ENCODE measurements around the gene KAZN.

KAZN gene

DNA sequence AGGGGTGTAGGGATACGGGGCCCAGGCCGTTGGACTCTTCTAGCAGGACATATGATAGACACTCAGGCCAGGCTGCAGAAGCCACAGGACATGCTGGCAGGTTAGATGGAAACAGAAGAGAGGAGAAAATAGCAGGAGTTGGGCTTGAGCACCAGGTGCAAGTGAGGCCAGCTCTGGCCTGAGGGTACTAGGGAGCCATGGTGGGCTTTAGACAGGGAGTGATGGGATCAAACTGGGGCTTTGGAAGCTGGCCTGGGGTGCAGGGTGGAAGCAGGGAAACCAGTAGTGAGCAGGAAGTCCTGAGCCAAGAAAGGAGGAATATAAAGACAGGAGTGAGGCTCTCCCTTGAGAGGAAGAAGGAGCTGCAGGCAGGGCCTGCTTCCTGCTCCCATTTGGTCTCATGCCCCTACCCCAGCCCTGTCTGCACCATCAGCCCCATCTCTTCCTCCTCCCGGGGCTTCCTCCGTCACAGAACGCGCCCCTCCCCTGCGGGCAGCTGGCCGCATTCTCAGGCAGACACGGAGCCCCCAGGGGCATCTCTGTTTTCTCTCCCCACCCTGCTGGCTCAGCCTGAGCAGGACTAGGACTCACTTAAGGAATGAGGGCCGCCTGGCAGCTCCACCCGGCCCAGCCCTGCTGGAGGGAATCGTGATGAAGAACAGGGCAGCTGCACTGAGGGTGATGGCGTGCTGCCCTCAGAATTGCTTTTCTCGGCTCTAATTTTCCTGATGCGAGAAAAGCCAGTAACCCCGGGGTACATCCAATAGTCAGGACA lies 389.5 kb downstream of the KAZN start:
- peak; percentile 40 for DNase-seq (ENCODE audit: low spot score)

DNA sequence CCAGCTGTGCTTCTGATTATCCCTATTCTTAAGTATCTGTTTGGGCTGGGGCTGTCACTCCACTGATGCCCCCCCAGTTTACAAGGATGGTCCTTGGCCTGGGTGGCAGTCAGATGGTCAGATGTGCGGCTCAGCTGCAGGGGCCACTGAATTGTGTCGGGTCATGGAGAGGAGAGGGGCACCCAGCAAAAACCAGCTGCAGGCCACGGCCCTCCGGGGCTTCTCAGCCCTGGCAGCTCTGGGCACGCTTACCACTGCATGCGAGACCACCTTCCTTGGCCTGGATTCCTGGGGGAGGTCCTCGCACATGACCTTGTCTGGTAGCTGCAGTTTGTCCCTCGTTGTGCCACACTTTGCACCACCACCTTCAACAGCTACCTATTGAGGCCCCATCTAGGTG lies 390.2 kb downstream of the KAZN start:
- DNase-seq (ENCODE audit: low spot score) = no peak

DNA sequence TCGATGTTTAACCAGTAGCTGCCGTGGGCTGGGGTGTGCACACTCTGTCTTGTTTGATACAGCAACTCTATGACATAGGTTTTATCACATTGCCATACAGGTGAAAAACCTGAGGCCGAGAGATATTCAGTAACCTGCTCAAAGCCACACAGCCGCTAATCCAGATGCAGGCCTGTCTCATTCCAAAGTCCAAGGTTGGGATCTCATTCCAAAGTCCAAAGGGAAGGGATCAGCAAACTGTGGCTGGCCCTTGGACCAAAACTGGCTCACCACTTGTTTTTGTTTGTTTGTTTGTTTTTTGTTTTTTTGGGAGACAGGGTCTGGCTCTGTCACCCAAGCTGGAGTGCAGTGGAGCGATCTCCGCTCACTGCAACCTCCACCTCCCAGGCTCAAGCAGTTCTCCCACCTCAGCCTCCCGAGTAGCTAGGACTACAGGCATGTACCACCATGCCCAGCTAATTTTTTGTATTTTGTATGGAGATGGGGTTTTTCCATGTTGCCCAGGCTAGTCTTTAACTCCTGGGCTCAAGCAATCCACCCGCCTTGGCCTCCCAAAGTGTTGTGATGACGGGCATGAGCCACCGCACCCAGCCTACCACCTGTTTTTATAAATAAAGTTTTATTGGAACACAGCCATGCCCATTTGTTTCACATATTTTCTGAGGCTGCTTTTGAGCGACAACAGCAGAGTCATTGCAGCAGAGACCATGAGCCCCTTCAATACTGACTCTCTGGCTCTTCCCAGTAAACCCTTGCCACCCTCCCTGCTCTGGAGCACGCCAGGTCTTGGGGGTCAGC lies 391.6 kb downstream of the KAZN start:
- DNase-seq (ENCODE audit: low spot score) = no peak

DNA sequence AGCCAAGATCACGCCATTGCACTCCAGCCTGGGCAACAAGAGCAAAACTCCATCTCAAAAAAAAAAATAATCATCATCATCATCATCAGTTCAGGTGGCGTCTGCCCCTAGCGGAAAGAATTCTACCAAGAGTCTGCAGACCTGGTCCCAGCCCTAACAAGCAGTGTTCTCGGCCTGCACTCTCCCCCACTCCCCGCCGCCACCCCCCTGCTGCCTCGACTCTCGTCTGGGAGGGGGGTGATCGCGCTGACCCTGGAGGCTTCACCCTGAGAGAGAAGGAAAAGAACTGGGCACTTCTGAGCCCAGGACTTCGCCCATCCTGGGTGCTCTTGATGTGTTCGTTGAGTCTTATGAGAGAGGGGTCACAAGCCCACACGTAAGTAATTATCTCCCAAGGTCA lies 394.9 kb downstream of the KAZN start:
- no peak for DNase-seq (ENCODE audit: low spot score)

DNA sequence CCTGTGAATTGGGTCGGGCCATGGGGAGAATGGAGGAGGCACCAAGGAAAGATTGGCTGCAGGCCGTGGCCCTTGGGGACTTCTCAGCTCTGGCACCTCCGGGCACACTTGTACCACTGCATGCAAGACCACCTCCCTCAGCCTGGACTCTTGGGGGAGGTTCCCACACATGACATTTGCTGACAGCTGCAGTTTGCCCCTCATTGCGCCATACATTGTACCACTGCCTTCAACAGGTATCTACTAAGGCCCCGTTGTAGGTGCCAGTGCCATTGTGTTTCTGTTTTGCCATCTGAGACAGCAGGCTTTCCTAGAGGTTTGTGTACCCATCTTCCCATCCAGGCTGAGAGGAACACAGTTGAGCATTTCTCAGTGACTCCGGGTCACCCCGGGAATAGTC lies 395.7 kb downstream of the KAZN start:
- no peak for DNase-seq (ENCODE audit: low spot score)

DNA sequence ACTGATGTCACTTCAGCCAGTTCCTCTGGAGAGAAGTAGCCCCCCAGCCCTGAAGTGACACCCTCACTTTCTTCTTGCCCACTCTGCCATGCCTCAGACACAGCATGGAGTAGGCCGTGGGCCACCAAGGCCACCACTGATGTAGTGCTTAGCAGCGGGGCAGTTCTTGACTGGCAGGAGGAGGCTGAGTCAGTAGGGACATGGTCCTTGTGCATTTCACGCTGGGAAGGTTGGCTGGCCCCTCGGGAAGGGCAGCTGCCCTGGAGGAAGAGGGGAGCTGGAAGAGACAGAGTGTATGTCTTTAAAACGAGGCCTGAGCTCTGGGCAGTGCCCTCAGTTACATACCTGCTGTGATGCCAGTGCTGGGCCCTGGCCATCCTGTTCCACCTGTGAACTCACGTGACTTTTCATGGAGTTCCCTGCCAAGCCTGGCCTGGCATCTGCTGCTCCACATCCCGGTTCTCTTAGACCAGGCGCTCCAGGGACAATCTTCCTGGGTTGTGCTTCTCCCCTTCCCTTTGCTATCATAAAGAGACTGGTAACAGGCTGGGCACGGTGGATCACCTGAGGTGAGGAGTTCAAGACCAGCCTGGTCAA lies 396.5 kb downstream of the KAZN start:
- DNase-seq (ENCODE audit: low spot score) = no peak

DNA sequence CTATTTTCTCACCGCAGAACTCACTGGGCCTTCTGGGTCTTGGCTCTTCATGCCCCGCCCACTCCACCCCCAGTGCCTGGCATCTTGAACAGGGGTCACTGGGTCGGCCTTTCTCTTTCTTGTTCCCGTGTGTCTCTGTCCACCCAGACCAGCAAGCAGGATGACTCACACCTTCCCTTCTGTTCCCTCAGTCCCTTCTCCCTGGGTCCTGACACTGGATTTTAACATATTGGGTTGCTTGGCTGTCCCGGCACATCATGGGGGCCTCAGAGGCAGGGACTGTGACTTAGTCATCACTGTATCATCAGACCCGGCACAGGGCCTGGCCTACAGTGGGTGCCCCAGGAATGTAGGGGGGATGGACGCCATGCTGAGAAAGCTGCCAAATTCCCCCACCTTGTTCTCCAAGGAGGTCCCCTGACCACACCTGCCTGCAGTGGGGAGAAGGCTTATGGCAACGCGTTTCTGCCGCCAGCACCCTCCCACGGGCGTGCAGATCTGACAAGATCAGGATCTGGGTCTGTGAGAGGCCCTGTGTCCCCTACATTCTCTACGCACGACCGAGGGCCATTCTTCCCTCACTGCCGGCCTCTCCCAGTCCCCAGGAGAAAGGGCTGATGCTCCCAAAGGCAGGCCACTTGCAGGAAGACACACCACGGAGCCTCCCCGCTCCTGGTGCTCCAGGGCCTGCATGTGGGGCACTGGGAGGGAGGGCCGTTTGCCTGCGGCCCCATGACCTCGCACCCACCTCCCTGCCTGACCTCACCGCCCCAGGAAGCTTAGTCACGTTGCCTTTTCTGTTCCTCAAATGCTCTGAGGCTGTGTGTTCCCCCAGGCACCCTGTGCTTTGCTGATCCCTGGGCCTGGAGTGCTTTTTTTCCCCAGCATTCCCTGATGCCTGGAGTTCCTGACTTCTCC lies 397.9 kb downstream of the KAZN start:
- peak; percentile 94 for DNase-seq (ENCODE audit: low spot score)

DNA sequence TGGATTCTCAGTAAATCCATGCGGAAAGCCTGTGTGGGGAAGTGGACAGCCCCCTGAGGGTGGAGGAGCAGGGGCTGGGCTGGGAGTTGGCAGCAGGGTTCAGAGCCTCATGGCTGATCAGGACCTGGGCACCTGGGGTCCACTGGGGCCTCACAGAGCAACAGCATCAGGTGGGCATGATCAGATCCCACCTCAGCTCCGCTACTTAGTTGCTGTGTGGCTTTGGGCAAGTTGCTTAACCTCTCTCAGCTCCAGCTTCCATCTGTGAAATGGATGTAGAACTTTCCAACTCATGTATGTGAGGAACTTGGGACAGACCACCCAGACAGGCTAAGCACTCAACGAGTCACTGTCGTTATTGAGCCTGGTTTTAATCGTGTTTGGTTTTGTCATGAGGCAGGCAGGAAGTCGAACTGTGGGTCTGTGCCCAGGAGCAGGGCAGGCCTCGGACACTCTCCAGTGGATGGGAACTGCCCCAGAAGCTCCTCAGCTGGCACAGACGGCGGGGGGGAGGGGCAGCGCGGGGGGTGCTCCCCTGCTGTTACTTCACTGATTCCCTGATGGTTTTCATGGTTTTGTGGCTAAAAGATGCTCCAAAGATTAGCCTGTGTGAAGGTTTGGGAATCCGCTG lies 399.3 kb downstream of the KAZN start:
- peak; percentile 29 for DNase-seq (ENCODE audit: low spot score)

DNA sequence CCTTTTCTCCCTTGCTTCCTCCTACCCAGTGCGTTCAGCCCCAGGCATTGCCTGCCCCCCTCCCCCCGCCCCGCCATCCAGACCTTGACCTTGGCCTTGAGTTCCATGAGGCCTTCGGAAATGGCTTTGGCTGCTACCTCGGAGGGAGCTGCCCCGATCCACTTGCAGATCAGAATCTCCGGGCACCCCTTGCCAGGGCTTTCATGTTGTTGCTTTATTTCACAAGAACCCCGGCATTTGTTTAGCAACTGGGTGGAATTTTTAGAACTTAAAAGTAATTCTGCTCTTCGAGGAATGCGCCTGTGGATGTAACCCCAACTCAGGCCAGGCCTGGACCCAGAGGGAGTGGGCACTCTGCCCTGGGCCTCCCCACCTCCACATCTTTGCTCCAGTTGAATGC lies 401.0 kb downstream of the KAZN start:
- no peak for DNase-seq (ENCODE audit: low spot score)

DNA sequence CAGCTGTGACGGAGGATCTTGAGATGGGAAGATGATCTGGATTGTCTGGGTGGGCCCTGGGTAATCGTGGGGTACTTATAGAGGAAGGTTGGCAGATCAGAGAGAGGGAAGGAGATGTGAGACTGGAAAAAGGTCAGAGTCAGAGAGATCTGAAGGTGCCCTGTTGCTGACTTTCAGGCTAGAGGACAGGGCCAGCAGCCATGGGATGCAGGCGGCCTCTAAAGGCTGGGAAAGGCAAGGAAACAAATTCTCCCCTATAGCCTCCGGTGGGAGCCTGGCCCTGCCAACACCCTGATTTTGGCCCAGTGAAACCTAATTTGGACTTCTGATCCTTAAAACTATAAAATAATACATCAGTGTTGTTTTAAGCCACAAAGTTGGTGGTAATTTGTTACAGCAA lies 401.5 kb downstream of the KAZN start:
- no peak for DNase-seq (ENCODE audit: low spot score)

DNA sequence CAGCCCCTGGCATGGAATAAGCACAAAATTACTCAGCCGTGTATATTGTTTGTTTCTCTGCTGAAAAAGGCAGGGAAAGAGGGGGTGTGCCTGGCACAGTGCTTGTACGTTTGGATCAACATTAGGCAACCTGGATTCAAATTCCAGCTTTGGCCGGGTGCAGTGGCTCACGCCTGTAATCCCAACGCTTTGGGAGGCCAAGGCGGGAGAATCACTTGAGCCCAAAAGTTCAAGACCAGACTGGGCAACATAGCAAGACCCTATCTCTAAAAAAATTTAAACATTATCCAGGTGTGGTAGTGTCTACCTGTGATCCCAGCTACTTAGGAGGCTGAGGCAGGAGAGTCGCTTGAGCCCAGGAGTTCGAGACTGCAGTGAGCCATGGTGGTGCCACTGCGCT lies 402.2 kb downstream of the KAZN start:
- DNase-seq (ENCODE audit: low spot score) = no peak

DNA sequence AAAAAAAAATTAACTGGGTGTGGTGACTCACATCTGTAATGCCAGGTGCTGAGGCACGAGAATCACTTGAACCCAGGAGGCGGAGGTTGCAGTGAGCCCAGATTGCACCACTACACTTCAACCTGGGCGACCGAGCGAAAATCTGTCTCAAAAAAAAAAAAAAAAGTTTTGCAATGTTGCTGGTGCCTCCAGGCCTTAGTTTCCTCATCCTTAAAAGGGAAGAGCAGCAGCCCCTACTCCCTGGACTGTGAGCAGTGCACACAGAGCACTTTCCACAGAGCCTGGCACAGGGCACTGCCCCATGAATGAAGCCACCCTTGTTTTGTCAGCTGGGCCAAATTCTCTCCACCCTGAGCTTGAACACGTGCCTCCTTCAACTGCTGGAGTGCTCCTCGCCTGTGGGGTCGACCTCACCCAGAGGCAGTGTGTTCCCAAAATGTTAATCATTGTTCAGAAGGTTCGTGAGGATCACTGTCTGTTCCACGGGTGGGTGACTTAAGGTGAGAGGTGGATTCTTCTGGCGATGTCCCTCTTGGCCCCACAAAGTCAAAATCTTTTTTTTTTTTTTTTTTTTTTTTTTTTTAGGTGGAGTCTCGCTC lies 402.9 kb downstream of the KAZN start:
- no peak for DNase-seq (ENCODE audit: low spot score)

DNA sequence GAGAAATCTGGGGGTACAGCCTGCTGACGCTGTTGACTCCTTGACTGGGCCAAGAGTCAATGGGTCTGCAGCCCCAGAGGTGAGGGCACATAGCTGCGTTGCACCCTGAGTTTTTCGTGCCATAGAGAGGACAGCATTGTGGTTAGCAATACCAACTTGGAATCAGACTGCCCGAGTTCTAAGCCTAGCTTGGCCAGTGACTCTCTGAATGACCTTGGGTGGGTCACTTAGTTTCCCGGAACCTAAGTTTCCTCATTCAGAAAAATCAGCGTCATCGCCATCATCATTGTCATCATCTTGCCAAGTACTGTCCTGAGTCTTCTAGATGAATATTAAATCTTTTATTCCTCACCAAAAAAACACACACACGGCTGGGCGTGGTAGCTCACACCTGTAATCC lies 403.8 kb downstream of the KAZN start:
- DNase-seq (ENCODE audit: low spot score) = no peak

DNA sequence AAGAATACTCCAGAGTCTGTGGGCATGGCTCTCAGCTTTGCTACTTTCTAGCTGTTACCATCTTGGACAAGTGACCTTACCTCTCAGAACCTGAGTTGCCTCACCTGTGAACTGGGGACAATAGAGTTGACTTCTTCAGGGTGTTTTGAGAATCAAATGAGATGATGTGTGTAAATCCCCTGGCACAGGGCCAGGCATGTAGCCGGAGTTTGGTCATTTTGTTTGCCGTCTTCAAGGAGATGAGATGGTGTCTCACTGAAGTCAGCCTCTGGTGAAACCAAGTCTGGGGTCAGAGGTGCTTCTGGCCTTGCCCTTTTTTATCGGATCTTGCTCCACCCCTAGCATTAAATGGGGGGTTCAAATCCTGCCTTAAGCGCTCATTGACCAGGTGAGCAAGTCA lies 405.9 kb downstream of the KAZN start:
- no peak for DNase-seq (ENCODE audit: low spot score)

DNA sequence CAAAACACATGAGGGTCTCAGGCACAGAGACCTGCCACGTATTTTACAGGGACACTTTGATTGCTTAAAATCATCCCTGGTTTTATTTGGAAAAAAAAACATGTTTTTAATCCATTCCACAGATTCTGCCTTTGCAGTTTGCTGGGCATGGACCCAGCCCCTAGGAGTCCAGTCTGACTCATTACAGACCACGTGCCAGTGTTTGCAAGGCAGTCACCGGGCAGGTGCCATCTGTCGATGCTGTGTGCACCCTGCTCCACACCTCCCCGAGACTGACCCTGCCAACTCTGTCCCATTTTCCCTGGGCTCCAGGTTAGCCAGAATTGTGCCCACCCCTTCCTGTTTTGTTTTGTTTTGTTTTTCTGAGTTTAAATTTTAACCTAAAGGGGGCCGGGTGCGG lies 406.6 kb downstream of the KAZN start:
- DNase-seq (ENCODE audit: low spot score) = peak; percentile 57

DNA sequence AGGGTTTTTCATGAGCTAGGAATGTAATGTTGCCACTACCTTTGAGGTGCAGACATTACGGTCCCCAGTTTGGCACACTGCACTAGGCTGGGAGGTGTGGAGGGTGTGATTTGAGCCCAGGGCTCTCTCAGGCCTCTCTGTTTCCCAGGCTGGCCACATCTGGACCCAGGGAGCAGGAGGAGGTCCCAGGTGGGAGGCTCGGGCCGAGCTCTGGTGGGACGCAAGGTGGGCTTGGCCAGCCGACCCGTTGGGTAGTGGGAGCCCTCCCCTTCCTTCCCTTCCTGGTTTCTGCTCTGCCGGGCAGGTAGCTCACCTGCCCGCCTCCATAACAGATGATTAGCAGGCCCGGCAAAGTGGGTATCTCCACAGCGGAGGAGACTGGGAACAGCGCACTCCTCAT lies 408.9 kb downstream of the KAZN start:
- DNase-seq (ENCODE audit: low spot score) = no peak

DNA sequence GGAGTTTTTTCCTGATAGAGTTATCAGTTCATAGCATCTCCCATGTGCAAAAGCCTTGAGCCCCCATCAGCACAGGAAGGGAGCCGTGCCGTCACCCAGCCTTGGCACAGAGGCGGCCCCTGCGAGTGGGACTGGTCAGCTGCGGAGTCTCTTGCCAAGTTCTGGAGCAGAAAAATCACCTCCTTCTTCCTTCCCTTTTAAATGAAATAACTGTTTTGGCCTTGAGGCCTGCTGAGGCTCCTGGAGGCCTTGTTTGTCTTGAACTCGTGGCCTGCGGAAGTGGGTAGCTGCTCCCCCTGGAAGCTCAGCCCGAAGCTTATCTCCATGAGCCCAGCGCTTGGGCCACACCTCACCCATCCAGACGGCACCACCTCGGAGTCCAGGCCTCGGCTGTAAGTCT lies 409.4 kb downstream of the KAZN start:
- no peak for DNase-seq (ENCODE audit: low spot score)

DNA sequence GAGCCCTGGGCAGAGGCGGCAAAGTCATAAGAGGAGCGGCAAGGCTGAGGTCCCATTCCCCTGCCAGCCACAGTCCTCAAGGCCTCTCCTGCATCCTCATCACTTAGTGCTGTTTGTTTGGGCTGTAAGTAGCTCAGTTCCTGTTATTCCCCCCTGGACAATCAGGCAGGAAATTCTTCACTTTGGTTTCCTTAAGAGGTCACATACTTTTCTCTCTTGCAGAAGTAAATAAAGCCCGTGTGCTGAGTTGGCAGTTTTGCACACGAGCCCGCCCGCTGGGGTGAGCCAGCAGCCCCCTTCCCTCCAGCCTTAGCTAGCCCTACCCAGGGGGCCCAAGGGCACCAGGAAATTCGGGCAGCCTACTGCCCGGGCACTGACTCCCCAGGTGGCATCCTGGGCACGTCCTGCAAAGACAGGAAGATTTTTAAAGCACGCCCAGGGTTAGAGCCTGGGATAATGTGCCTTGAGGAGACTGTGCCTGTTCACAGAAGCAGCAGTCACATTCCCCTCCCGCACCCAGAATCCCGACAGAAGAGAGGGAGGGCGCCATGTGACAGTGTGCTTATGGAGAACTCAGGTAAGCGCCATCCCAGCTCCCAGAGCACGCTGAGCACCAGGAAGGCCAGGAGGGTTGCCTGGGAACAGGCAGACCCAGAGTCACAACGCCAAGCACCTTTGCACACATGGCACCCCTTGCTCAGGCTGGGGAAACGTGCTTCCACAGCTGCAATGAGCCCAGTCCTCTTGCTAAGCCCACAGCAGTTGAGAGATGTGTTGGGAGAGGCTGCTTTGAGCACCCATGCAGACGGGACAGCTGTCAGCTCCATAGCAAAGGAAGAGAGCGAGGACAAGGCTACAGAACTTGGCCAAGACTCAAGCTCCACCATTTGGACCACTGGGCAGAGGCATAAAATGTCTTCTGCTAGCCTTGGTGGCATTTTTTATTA lies 410.6 kb downstream of the KAZN start:
- DNase-seq (ENCODE audit: low spot score) = no peak

DNA sequence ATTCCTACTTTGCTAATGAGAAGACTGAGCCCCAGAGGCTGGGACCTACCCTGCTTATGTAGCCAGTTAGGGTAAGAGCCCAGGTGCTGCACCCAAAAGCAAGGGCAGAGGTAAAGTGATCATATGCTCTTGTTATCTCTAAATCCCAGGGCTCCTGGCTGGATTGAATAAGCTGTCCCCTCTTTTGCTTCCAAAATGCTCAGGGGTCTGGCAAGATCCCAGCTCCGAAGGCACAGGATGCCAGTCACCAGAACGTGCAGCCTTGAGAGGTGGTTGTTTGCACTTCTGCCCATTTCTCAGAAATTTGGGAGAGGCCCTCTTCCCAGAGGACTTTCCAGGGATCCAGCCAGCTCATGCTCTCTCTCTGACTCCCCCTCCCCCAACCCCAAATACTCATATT lies 412.7 kb downstream of the KAZN start:
- no peak for DNase-seq (ENCODE audit: low spot score)

DNA sequence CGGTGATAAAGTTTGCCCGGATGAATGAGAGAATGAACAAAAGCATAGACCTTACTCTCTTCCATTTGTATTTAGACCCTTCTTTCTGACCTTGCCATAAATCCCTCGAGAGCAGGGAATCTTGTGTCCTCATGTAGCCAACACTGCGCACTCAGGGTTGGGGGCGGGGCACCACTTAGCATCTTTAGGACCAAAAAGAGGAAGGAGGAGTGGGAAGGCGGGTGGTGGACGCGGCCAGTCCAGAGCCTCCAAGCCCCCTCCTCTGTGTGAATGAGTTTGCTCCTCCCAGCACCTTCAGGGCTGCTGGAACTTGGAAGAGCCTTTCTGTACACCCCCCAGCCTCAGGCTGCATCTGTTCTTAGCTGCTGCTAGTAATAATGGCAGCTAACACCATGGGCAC lies 413.2 kb downstream of the KAZN start:
- no peak for DNase-seq (ENCODE audit: low spot score)

Measured in AG08395 (cell line).